HL-60 (cell line): ENCODE measurements around the gene STN1.

Experiments
- CTCF ChIP-seq: IDR thresholded peaks from one replicate; pipeline ENCODE4 v1.5.1; 2011; ENCODE audit warnings: low read length, control low read depth, inconsistent platforms; ENCODE audit not compliant: insufficient read depth
- POLR2AphosphoS5 ChIP-seq: IDR thresholded peaks from 2 replicates; pipeline ENCODE4 v1.6.1; 2012; ENCODE audit warnings: low read depth
- SPI1 ChIP-seq: IDR thresholded peaks from 2 replicates; pipeline ENCODE4 v1.6.1; 2012; ENCODE audit warnings: low read depth, mild to moderate bottlenecking, borderline replicate concordance

DNA sequence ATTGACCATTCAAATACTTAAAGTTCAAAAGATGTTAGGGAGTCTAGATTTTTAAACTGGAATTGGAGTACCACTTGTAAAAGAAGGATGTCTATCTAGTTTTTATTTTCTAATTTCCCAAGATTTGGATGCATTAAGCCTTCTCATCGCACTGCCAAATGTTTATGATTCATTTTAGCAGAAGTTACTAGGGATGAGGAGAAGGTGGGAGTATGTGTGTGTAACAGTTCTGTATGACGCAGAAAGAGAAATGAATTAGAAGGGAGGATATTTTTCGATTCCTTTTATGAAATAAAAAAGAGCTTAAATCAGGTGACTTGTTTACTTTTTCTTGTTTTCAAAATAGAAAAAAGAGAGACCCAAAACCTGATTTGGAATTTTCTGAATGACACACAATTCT lies 42.1 kb upstream of the STN1 start:
- no peak for TF ChIP-seq CTCF
- TF ChIP-seq POLR2AphosphoS5: no peak
- no peak for TF ChIP-seq SPI1
